NCI-H446 treated with DMSO at 0.1 percent for 48 hours (cell line): ENCODE results near the gene GIGYF1.
"Not testable (repeated sequence)": the region's sequence is repeated elsewhere in the genome, so short reads cannot be mapped to it uniquely, and the experiment has no call there.

Experiments
- DNase-seq: peaks from one replicate; lab custom pipeline; 2025; lab: John Stamatoyannopoulos, UW

Gene GIGYF1, protein sequence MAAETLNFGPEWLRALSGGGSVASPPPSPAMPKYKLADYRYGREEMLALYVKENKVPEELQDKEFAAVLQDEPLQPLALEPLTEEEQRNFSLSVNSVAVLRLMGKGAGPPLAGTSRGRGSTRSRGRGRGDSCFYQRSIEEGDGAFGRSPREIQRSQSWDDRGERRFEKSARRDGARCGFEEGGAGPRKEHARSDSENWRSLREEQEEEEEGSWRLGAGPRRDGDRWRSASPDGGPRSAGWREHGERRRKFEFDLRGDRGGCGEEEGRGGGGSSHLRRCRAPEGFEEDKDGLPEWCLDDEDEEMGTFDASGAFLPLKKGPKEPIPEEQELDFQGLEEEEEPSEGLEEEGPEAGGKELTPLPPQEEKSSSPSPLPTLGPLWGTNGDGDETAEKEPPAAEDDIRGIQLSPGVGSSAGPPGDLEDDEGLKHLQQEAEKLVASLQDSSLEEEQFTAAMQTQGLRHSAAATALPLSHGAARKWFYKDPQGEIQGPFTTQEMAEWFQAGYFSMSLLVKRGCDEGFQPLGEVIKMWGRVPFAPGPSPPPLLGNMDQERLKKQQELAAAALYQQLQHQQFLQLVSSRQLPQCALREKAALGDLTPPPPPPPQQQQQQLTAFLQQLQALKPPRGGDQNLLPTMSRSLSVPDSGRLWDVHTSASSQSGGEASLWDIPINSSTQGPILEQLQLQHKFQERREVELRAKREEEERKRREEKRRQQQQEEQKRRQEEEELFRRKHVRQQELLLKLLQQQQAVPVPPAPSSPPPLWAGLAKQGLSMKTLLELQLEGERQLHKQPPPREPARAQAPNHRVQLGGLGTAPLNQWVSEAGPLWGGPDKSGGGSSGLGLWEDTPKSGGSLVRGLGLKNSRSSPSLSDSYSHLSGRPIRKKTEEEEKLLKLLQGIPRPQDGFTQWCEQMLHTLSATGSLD (N-terminal part only)

GRCh38 chr7:100694098-100694745, at the start of gene GIGYF1:
GIGYF1 (minus strand) TSS chr7:100694250; CDS start chr7:100688238, 6,012 bp downstream.
- no peak for DNase-seq

DNA sequence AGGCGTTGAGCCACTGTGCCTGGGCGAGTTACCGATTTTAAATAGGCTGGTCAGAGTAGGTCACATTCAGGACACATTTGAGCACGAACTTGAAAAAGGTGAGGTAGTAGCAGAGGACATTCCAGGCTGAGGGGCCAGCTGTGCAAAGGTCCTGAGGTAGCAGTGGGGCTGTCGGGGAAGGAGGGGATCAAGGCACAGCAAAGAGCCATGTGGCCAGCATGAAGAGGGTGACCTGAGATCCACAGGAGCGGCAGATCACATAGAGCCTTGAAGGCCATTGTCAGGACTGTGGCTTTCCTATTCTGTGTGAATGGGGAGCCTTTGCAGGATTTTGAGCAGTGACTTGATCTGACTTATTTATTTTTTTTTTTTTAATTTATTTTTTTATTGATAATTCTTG, 45.9 kb upstream of the GIGYF1 start:
- DNase-seq = no peak

DNA sequence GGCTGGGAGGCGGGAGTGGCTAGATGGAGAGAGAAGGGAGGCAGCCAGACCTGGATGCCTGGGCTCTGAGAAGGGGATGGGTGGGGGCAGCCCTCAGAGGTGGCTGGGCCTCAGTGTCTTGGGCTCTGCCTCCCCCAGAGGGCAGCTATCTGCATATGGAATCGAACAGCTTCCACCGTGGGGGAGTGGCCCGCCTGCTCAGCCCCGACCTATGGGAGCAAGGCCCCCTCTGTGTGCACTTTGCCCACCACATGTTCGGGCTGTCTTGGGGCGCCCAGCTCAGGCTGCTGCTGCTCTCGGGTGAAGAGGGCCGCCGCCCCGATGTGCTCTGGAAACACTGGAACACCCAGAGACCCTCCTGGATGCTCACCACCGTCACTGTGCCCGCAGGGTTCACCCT, 42.6 kb upstream of the GIGYF1 start:
- DNase-seq = no peak

DNA sequence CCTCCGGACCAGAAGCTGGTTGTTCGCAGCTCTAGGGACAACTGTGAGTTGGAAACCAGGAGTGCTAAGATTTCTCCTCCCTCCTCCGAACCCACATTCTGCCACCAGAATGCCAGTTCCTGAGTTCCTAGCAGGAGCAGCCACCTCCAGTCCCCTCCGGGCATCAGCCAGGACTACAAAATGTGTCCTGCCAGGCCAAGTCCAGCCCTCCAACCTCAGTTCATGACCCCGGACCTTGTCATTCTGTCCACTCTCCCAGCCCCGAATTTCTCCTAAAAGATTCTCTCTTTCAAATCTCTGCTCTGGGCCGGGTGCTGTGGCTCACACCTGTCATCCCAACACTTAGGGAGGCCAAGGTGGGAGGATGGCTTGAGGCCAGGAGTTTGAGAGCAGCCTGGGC, 41.7 kb upstream of the GIGYF1 start:
- DNase-seq = no peak

GRCh38 chr7:100731937-100732636, 38.0 kb upstream of the GIGYF1 start:
- no peak for DNase-seq

- DNase-seq = no peak
Observed at GRCh38 chr7:100730136-100730800, 36.2 kb upstream of the GIGYF1 start.

GRCh38 chr7:100728196-100728595, 34.1 kb upstream of the GIGYF1 start:
- DNase-seq = no peak

GRCh38 chr7:100726996-100727761, 33.1 kb upstream of the GIGYF1 start:
- no peak for DNase-seq

DNA sequence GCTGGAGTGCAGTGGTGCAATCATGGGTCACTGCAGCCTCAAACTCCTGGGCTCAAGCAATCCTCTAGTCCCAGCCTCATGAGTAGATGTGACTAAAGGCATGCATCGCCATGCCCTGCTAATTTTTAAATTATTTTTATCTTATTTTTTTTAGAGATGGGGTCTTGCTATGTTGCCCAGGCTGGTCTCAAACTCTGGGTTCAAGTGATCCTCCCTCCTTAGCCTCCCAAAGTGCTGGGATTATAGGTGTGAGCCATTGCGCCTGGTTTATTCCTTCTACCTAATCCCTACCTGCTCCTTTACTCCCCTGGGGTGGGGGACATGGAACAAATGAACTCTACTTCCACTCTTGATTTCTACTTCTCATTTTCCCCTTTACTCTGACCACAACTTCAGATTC, 30.3 kb upstream of the GIGYF1 start:
- DNase-seq = not testable (repeated sequence)

GRCh38 chr7:100723732-100724275, 29.8 kb upstream of the GIGYF1 start:
- DNase-seq = no peak

GRCh38 chr7:100722480-100723212, 28.6 kb upstream of the GIGYF1 start:
- no peak for DNase-seq

DNA sequence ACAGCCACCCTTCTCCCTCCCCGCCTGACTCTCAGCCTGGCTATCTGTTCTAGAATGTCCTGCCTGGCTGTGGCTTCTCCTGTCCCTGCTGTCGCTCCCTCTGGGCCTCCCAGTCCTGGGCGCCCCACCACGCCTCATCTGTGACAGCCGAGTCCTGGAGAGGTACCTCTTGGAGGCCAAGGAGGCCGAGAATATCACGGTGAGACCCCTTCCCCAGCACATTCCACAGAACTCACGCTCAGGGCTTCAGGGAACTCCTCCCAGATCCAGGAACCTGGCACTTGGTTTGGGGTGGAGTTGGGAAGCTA, 27.4 kb upstream of the GIGYF1 start:
- DNase-seq = no peak

GRCh38 chr7:100720671-100721504, 26.8 kb upstream of the GIGYF1 start:
- no peak for DNase-seq

DNA sequence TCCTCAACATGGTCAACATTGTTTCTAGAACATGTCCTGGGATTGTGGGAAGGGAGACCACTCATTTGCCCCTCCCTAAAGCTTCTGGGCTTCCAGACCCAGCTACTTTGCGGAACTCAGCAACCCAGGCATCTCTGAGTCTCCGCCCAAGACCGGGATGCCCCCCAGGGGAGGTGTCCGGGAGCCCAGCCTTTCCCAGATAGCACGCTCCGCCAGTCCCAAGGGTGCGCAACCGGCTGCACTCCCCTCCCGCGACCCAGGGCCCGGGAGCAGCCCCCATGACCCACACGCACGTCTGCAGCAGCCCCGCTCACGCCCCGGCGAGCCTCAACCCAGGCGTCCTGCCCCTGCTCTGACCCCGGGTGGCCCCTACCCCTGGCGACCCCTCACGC, 26.2 kb upstream of the GIGYF1 start, which contains the start of gene EPO:
EPO (plus strand) TSS at position 190 of the 392 bp plus-strand sequence. CDS start 513 bp downstream, outside the sequence.
- no peak for DNase-seq

DNA sequence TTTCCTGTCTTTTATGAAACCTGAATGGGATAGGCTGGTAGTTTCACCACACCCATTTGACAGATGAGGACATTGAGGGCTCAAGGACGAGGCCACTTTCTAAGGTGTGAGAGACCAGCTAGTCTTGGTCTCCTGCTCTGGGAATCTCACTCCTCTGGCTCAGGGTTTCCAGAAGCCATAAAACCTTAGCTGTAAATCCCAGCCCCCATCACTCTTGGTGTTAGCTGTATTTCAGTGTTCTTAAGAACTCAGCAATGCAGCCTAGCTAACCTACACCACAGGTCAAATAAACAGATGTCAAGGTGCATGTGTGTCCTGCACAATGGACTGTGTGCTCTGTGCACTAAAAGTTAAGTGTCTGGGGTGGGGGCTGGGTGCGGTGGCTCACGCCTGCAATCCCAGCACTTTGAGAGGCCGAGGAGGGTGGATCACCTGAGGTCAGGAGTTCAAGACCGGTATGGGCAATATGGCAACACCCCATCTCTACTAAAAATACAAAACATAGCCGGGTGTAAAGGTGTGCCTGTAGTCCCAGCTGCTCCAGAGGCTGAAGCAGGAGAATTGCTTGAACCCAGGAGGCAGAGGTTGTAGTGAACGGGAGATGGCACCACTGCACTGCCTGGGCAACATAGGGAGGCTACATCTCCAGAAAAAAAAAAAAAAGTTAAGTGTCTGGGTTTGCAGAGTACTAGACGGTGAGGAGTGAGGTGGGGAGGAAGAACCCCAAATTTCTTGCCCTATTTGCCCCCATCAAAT, 25.7 kb upstream of the GIGYF1 start:
- no peak for DNase-seq

GRCh38 chr7:100717073-100717472, 23.0 kb upstream of the GIGYF1 start:
- DNase-seq = not testable (repeated sequence)

DNA sequence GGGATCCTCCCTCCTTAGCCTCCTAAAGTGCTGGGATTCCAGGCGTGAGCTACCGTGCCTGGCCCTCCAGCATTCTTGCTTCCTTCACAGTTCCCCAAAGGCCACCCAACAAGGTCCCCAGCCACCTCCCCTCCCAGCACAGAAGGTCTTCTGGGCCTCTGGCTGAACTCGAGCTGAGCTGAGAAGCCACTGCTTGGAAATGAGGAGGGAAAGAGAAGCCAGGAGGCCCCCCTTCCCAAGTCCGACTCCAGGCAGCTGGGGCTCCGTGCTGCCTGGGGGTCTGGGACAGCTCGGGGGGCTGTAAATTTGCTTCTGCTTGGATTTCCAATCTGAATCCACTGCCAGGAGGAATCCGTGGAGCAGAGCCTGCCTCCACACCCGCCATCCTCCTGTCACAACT, 20.7 kb upstream of the GIGYF1 start:
- DNase-seq = no peak

DNA sequence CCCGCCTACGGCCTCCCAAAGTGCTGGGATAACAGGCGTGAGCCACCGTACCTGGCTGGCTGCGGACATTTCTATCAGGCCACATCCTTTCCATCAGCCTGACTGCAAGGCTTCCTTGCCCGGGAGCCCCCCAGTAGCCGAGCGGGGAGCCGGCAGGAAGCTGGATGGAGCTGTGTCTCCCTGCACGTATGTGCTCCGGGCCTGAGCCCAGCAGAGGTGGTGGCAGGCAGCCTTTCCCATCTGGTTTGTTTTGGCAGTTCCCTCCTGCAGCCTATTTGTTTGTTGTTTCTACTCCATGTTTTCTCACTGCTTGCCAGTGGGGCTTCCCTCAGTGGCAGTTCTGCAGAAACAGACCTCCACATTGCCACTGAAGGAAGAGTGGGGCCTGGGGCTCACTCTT, 17.3 kb upstream of the GIGYF1 start:
- DNase-seq = no peak
